Measurements from ENCODE around the gene CSNK1D. TPM values are rescaled to one million over a fixed set of nuclear protein-coding genes. Genes with fewer than 3 reads are reported as not detected.

The CSNK1D gene
- total RNA-seq, 1 donor from 2014 or later = 65.7 TPM

GRCh38 chr17:82227629-82228277, 45.7 kb downstream of the CSNK1D start:
- ATAC-seq = no peak

DNA sequence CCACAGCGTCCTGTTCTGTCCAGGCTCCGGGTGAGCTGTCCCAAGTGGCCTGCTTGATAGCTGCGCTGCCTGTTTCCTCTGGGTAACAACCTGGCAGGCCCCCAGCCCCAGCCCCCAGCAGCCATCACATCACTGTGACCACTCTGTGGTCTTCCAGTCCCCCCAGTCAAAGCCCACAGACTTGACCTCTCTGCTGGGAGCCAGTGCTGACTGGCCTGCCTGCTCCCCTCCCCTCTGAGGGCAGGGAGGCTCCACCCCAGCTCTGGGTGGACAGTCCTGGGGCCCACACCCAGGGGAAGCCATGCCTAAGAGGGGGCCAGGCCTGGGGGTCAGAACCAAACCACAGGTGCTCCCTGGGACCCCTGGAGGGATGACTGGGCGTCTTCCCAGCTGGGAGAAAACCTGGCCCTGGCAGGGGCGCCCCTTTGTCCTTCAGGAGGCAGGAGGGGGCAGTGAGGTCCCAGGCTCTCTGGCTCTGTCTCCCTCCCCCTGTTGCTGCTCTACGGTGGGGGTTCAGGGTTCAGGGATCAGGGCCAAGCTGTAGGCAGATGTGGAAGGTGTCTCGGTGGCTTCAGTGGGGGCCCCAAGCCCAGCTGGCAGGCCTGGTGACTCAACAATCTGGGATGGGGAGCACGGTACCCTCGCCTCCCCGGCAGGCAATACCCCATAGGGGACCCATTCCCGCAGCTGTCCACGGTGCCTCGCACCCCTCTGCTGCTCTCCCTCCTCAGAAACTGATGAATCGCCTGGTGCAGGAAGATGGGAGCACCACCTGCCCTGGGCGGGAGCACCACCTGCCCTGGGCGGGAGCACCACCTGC, 46.5 kb downstream of the CSNK1D start:
- no peak for ATAC-seq

DNA sequence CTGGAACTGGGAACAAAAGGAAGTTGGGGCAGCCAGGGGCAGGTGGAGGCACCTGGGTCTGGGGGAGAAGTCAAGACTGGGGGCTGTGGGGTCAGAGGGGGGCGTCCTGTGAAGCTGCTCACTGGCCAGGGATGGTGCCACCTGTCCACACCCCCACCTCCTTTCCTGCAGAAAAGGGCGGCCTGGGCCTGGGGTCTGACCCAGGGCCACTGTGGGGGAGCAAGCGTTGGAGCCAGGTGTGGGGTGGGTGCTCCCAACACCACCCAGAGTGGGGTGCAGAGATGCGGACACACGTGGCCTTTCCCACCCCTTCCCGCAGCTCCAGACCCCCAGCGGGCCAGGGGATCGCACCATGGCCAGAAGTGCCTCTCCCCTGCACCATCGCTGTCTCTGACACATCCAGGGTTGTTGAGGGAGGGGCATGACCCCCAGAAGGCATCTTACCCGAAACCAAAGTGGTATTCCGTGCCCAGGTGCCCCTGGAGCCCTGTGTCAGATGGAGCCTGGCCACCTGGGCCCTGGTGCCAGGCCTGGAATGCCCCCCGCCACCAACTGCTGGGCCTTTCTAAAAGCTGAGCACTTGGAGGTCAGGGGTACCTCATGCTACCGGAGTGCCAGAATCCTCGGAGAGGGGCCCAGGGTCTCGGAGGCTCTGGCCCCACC, 47.2 kb downstream of the CSNK1D start:
- ATAC-seq = no peak

DNA sequence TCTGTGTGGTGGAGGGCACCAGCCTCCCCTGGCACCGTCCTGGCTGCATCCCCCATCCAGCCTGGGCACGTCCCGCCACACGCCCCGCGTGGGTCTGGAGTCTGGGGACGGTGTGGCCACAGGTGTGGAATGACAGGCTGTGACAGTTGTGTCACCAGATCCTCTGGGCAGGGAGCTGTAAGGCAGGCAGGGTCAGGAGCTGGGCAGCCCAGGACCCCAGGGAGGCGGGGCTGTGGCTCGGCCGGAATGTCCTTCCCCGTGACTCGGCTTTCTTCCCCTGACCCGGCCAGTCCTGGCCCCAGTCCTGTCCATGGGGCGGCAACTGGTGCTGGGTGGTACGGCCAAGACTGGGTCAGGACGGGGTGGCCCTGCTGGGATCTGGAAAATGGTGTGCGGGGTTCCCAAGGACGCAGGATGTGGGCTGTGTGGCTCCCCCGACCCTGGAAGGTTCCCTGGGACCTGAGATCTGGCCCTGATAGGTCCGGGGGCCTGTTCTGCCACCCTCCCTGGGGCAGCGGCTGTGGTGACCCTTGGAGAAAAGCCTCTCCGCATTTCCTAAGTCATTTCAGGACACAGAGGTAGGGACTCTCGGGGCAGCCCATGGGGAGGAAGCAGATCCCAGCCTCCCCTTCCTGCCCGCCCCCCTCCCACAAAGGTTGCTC, 48.0 kb downstream of the CSNK1D start:
- ATAC-seq = no peak

- ATAC-seq = no peak
These were observed 48.8 kb downstream of the CSNK1D start for GRCh38 chr17:82224666-82225065.

DNA sequence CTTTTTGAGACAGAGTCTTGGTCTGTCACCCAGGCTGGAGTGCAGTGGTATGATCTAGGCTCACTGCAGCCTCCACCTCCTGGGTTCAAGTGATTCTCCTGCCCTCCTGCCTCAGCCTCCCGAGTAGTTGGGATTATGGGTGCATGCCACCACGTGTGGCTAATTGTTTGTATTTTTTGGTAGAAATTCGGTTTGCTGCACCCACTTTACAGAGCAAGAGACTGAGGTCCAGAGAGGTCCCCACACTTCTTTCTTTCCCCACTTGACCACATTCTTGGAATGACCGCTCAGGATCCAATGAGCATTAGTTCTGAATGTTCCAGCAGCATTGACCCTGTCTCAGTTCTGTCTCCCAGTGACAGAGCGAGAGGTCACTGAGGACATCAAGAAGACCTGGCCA, 50.0 kb downstream of the CSNK1D start:
- ATAC-seq = no peak

DNA sequence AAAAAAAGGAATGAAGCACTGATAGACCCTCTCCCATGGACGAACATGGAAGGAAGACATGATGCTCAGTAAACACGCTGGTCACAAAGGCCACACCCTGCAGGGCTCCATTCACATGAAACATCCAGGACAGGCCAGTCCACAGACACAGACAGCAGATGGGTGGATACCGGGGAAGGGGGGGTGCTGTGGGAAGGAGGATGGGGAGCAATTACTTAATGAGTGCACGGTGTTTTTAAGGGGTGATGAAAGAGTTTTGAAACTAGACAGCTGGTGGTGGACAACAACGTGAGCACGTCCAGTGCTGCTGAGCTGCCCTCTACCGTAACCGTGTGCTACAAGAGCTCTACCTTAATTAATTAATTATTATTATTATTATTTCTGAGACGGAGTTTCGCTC, 50.7 kb downstream of the CSNK1D start:
- ATAC-seq = no peak

DNA sequence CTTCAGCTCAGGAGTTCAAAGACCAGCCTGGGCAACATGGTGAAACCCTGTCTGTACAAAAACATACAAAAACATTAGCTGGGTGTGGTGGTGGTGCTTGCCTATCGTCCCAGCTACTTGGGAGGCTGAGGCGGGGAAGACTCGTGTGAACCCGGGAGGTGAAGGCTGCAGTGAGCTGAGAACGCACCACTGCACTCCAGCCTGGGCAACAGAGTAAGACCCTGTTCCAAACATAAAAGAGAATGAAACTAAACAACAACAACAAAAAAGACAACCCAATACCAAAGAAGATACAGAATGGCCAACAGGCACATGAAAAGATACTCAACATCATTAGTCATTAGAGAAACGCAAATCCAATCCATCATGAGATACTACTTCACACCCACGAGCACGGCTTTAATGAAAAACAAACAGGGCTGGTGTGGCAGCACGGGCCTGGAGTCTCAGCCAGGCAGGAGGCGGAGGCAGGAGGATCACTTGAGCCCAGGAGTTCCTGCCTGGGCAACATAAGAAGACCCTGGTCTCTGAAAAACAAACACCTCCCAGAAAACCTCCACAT, 52.1 kb downstream of the CSNK1D start:
- ATAC-seq = no peak

- no peak for ATAC-seq
These were observed 53.5 kb downstream of the CSNK1D start for GRCh38 chr17:82219753-82220709.

GRCh38 chr17:82219083-82219482, 54.4 kb downstream of the CSNK1D start:
- ATAC-seq = no peak

DNA sequence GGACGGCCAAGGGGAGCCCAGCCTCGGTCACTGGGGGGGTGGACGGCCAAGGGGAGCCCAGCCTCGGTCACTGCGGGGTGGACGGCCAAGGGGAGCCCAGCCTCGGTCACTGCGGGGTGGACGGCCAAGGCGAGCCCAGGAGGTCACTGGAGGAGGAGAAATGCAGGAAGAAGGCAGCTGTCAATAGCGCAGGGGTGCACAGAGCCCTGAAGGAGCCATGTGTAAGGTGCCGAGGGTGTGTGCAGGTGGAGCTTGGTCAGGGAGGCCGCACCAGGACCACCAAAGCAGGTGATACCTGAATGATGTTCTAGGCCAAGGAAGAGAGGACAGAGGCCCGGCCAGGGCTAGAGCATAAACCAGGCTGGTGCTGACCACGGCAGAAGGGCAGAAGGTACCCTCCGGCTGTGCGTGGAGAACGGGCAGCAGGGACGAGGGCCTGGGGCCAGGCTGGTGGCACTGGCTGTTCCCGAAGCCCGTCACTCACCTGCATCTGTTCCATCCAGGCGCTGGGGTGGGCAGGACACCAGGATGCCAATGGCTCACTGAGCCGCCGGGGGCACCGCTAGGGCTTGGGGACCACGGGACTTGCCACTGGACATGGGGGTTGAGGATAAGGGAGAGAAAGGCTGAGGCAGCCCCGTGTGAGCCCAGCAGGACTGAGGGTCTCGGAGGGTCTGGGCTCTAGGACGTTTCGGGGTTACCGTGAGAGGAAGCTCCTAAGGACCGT, 55.0 kb downstream of the CSNK1D start:
- ATAC-seq = no peak

GRCh38 chr17:82217530-82218204, 55.8 kb downstream of the CSNK1D start:
- peak; percentile 31 for ATAC-seq

GRCh38 chr17:82217120-82217529, 56.4 kb downstream of the CSNK1D start:
- ATAC-seq = no peak

DNA sequence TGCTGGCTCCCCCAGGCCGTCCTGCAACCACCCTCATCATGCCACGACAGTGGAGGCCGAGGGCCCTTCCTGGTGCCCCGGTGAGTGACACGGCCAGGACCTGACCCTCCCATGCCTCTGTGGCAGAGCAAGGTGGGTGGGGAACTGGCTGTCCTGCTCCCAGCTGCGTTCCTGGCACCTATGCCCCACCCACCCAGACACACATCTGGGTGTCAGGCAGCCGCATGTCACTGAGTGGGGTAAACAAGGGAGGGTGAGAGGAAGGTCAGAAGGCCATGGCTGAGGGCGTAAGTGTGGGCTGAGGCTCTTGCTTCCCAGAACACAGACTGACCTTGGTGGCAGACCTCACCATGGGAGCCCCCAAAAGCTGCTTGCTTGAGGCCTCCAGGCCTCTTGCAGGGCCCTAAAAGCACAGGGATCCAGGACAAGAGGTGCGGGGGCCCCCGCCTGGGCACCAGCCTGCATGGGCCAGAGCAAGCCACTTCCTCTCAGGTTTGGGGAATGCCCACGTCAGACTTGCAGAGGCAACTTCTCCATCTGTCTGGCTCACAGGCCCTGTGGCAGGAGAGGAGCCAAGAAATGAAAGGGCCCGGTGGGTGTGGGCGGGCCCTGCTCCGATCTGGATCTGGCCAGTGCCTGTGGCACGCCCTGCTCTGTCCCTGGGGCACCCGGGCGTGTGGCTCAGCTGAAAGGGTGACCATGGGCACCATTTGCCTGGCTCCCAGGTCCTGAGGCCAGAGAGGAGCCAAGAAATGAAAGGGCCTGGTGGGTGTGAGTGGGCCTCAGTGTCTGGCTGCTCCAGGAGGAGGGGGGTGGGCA, 57.0 kb downstream of the CSNK1D start:
- peak; percentile 78 for ATAC-seq

GRCh38 chr17:82215972-82216300, 57.6 kb downstream of the CSNK1D start:
- ATAC-seq = no peak

DNA sequence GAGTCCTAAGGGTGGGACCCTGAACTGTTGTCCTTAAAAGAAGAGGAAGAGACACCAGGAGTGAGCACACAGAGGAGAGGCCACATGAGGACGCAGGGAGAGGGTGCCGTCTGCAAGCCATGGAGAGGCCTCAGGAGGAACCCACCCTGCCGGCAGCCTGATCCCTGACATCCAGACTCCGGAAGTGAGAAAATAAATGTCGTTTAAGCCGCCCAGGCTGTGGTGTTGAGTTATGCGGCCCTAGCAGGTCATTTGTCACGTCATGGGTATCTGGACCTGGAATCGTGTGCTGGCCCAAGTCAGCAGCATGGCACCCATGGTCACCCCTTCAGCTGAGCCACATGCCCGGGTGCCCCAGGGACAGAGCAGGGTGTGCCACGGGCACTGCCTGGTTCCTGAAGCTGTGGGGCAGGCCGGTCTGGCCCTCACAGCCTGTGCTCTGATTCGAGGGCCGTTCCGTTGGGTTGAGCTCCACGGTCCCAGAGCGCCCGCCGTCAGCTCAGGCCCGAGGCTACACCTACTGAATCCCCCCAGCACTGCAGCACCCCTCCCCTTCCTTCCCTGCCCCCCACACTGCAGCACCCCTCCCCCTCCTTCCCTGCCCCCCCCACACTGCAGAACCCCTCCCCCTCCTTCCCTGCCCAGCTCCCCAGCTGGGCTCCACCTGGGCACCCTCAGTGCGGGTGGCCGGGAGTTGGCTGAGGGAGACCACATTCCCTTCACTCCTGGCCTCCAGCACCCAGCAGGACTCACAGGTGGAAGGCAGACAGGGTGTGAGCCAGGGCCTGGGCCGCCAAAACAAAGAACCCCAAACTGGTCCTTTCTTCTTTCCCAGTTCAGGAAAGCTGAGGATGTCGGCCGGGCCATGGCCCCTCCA, 58.2 kb downstream of the CSNK1D start:
- no peak for ATAC-seq

- no peak for ATAC-seq
These were observed 59.4 kb downstream of the CSNK1D start for GRCh38 chr17:82214012-82214628.
